Activated CD4-positive, alpha-beta memory T cell treated with anti-CD3 and anti-CD28 coated beads for 36 hours (primary cell): ENCODE results near the gene VPS37B. TPM values are rescaled to one million over a fixed set of nuclear protein-coding genes. Genes with fewer than 3 reads are reported as not detected.

Source experiments
- CTCF ChIA-PET: fragments of 350-600 bp; sonication (Branson Sonifier 250); formaldehyde crosslinking; loops from one replicate; lab custom pipeline; 2021; ENCODE audit warnings: antibody characterized with exemption, inconsistent platforms; lab: Charles Lee
- POLR2A ChIA-PET: fragments of 350-600 bp; sonication (Branson Sonifier 250); formaldehyde crosslinking; loops from one replicate; lab custom pipeline; 2021; ENCODE audit warnings: antibody characterized with exemption; lab: Charles Lee
- DNase-seq: peaks from one replicate; pipeline ENCODE4 v3.0.0-alpha.2; 2020
- H3K27ac Mint-ChIP-seq: one replicate; pipeline ENCODE4 v1.8.0; 2021; ENCODE audit warnings: mixed read lengths
- H3K27me3 Mint-ChIP-seq: one replicate; pipeline ENCODE4 v1.8.0; 2021; ENCODE audit warnings: mixed read lengths
- H3K36me3 Mint-ChIP-seq: one replicate; pipeline ENCODE4 v1.8.0; 2021; ENCODE audit warnings: mixed read lengths
- H3K4me1 Mint-ChIP-seq: one replicate; pipeline ENCODE4 v1.8.0; 2021; ENCODE audit warnings: low read depth, mixed read lengths
- H3K4me3 Mint-ChIP-seq: one replicate; pipeline ENCODE4 v1.8.0; 2021; ENCODE audit warnings: mild to moderate bottlenecking, mixed read lengths
- H3K9me3 Mint-ChIP-seq: one replicate; pipeline ENCODE4 v1.8.0; 2021; ENCODE audit warnings: mixed read lengths
- intact Hi-C: fragments of 100-400 bp; cut with micrococcal nuclease; formaldehyde crosslinking; loops from one replicate; pipeline ENCODE4 v1.15.1; 2023
- total RNA-seq, 2 experiments: library from RNA; stranded (reverse); gene quantifications; one replicate each; pipeline ENCODE4 v1.2.3, GENCODE V29; 2021

Gene VPS37B
- total RNA-seq, 2 experiments from 2014 or later, result 10.0 to 10.4 TPM

DNA sequence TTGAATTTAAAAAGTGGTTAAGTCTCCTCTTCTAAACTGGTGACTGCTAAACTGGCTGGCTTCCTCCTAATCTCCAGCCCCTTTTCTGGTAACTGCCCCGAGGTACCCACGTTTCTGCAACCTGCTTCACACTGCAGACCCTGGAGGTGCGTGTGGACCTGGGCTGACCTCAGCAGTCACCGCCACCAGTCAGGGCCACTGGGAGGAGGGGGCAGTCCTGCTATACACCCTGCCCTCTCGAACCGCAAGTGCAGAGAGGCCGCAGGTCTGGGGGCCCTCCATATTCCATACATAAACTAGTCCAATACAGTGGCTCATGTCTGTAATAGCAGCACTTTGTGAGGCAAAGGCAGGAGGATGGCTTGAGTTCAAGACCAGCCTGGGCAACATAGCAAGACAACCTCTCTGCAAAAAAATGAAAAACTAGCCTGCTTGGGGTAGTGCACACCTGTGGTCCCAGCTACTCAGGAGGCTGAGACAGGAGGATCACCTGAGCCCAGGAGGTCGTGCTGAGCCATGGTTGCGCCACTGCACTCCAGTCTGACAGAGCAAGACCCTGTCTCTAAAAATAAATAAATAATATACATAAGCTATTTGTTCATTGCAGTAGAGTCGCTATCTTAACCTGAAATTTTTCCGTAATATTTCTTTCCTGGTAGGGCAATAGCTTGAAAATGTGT is 25.6 kb downstream of the VPS37B start:
- Mint-ChIP-seq H3K36me3 (peaks cover 28% of the 10 kb centered on the region), H3K9me3 (no peaks in the 10 kb centered on the region), H3K4me3 (no peak overlapping the region), H3K27ac (no peak overlapping the region), H3K4me1 (peaks cover 42% of the 10 kb centered on the region), H3K27me3 (peaks cover 17% of the 10 kb centered on the region)
- intact Hi-C loops, result loop anchor here (10.0 kb wide), 1 partner anchor 146 kb away; no protein-coding TSS in a partner anchor
- CTCF ChIA-PET, result interaction anchor here (1.0 to 4.6 kb wide), 11 partner anchors 10 to 83 kb away, joined by 3 to 36 read pairs (median 5); no protein-coding TSS in a partner anchor
- POLR2A ChIA-PET, result no interaction called here
- DNase-seq, result no peak

DNA sequence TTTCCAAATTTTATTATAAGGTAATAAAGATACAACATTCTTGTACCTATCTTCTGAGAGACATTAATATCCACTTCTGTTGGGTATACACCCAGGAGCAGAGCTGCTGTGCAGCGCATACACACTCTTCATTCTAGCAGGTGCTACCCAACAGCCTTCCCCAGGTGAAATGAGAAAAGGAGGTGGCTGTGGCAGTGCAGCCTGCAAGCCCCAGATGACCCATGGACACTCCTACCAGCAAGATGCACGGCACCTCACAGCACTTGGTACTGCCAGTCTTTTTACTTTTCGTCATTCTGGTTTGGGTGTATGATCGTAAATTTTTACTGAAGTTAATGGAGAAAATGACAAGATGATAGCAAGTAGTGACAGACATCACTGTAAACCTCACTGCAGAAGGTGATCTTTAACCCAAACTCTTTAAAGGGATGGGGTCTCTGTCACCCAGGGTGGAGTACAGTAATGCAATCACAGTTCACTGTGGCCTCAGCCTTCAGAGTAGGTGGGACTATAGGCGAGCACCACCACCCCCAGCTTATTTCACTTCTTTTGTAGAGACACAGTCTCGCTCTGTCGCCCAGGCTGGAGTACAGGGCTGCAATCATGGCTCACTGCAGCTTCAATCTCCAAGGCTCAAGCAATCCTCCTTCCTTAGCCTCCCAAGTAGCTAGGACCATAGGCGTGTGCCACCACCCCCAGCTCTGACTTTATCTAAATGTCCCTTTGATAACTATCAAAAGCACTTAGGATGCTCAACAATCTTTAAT is 26.5 kb downstream of the VPS37B start:
- H3K4me1 Mint-ChIP-seq, result peaks cover 37% of the 10 kb centered on the region
- ChIA-PET CTCF (interaction anchor here (1.1 to 4.6 kb wide), 3 partner anchors 9 to 83 kb away, joined by 3 to 36 read pairs (median 4); no protein-coding TSS in a partner anchor), POLR2A (no interaction called here)
- no peak overlapping the region for H3K27ac Mint-ChIP-seq
- DNase-seq, result no peak
- intact Hi-C loops, result no loop called here
- peaks cover 15% of the 10 kb centered on the region for H3K27me3 Mint-ChIP-seq
- peaks cover 30% of the 10 kb centered on the region for H3K36me3 Mint-ChIP-seq
- no peak overlapping the region for H3K4me3 Mint-ChIP-seq
- H3K9me3 Mint-ChIP-seq, result no peaks in the 10 kb centered on the region

DNA sequence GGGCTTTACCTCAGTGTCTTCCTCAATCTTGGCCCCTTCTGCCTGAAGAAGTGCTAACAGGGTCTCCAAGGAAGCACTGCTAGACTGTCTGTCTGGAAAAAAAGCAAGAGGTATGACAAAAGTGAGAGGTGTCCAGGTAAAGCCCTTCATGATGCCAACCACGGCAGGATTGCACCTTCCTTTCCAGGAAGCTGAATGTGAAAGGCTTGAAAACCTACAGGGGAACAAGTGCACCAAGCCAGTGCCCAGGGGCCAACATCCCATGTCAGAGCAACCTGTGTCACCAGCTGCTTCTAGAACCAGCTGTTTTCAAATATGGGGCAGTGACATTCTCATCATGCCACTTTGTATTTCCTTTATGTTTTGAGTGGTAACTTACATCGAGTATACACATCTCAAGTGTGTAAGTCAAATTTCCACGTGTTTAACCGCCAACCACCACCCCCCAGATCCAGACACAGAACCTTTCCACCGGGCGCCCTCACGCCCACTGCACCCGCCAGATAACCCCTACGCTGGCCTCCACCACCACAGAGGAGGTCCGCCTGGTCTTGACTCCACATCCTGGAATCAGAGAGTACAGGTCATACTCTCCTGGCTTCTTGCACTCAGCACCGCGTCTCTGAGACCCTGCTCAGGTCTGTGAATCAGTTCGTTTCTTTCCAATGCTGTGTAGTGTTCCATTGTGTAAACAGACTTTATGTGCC is 27.3 kb downstream of the VPS37B start:
- H3K27me3 Mint-ChIP-seq, result peaks cover 10% of the 10 kb centered on the region
- DNase-seq, result no peak
- H3K36me3 Mint-ChIP-seq, result peaks cover 31% of the 10 kb centered on the region
- H3K4me3 Mint-ChIP-seq, result no peak overlapping the region
- CTCF ChIA-PET, result interaction anchor here (1.1 to 4.6 kb wide), 2 partner anchors 8 to 84 kb away, joined by 3 to 36 read pairs; no protein-coding TSS in a partner anchor
- H3K9me3 Mint-ChIP-seq, result no peaks in the 10 kb centered on the region
- H3K27ac Mint-ChIP-seq, result no peak overlapping the region
- intact Hi-C loops, result no loop called here
- POLR2A ChIA-PET, result no interaction called here
- H3K4me1 Mint-ChIP-seq, result peaks cover 30% of the 10 kb centered on the region

- ChIA-PET CTCF (interaction anchor here (1.1 to 1.2 kb wide), 2 partner anchors 21 to 85 kb away, joined by 3 read pairs; no protein-coding TSS in a partner anchor), POLR2A (no interaction called here)
- no peaks in the 10 kb centered on the region for H3K9me3 Mint-ChIP-seq
- H3K27me3 Mint-ChIP-seq, result peaks cover 3% of the 10 kb centered on the region
- peaks cover 22% of the 10 kb centered on the region for H3K4me1 Mint-ChIP-seq
- H3K4me3 Mint-ChIP-seq, result no peak overlapping the region
- DNase-seq, result no peak
- H3K36me3 Mint-ChIP-seq, result peaks cover 31% of the 10 kb centered on the region
- intact Hi-C loops, result no loop called here
- H3K27ac Mint-ChIP-seq, result no peak overlapping the region
These were observed 28.0 kb downstream of the VPS37B start for GRCh38 chr12:122867691-122868461.

GRCh38 chr12:122866950-122867607 is 28.8 kb downstream of the VPS37B start:
- DNase-seq, result no peak
- ChIA-PET POLR2A (no interaction called here), CTCF (interaction anchor here (1.2 kb wide), 1 partner anchor 21 kb away, joined by 3 read pairs; no protein-coding TSS in a partner anchor)
- Mint-ChIP-seq H3K4me1 (peaks cover 14% of the 10 kb centered on the region), H3K27me3 (no peaks in the 10 kb centered on the region), H3K27ac (no peak overlapping the region), H3K36me3 (peaks cover 31% of the 10 kb centered on the region), H3K4me3 (no peak overlapping the region), H3K9me3 (no peaks in the 10 kb centered on the region)
- intact Hi-C loops, result no loop called here

DNA sequence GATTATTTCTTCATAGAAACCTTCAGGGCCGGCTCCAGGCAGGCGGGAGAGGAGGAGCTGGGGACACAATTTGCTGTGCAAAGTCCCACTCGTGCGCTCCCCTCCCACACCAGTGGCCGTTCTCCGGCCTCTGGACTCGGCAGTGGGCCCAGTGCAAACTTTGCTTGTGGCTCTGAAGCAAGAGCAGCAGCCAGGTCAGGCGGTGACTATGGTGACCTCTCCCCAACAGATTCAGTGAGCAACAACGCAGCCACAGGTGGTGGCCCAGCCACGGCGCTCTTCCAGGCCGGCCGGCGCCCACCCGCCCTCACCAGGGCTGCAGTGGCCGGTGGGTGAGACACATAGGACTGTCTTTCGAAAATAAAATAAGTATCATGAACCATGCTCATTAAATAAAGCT is 29.5 kb downstream of the VPS37B start:
- H3K27me3 Mint-ChIP-seq, result no peaks in the 10 kb centered on the region
- H3K9me3 Mint-ChIP-seq, result no peaks in the 10 kb centered on the region
- peaks cover 31% of the 10 kb centered on the region for H3K36me3 Mint-ChIP-seq
- H3K27ac Mint-ChIP-seq, result no peak overlapping the region
- CTCF ChIA-PET, result no interaction called here
- intact Hi-C loops, result no loop called here
- POLR2A ChIA-PET, result no interaction called here
- H3K4me1 Mint-ChIP-seq, result peaks cover 7% of the 10 kb centered on the region
- H3K4me3 Mint-ChIP-seq, result no peak overlapping the region
- no peak for DNase-seq

GRCh38 chr12:122865268-122866231 is 30.4 kb downstream of the VPS37B start:
- H3K27me3 Mint-ChIP-seq, result no peaks in the 10 kb centered on the region
- ChIA-PET POLR2A (no interaction called here), CTCF (interaction anchor here (0.7 to 8.7 kb wide), 5 partner anchors 15 to 228 kb away, joined by 3 to 239 read pairs (median 8); no protein-coding TSS in a partner anchor)
- H3K27ac Mint-ChIP-seq, result no peak overlapping the region
- no peaks in the 10 kb centered on the region for H3K4me1 Mint-ChIP-seq
- H3K4me3 Mint-ChIP-seq, result no peak overlapping the region
- DNase-seq, result no peak
- intact Hi-C loops, result no loop called here
- no peaks in the 10 kb centered on the region for H3K9me3 Mint-ChIP-seq
- peaks cover 28% of the 10 kb centered on the region for H3K36me3 Mint-ChIP-seq

GRCh38 chr12:122864894-122865253 is 31.1 kb downstream of the VPS37B start:
- CTCF ChIA-PET, result interaction anchor here (0.7 to 8.7 kb wide), 5 partner anchors 15 to 227 kb away, joined by 3 to 239 read pairs (median 8); no protein-coding TSS in a partner anchor
- Mint-ChIP-seq H3K4me1 (no peaks in the 10 kb centered on the region), H3K36me3 (peaks cover 22% of the 10 kb centered on the region), H3K27me3 (no peaks in the 10 kb centered on the region), H3K9me3 (no peaks in the 10 kb centered on the region), H3K27ac (no peak overlapping the region), H3K4me3 (no peak overlapping the region)
- POLR2A ChIA-PET, result no interaction called here
- no peak for DNase-seq
- intact Hi-C loops, result no loop called here

DNA sequence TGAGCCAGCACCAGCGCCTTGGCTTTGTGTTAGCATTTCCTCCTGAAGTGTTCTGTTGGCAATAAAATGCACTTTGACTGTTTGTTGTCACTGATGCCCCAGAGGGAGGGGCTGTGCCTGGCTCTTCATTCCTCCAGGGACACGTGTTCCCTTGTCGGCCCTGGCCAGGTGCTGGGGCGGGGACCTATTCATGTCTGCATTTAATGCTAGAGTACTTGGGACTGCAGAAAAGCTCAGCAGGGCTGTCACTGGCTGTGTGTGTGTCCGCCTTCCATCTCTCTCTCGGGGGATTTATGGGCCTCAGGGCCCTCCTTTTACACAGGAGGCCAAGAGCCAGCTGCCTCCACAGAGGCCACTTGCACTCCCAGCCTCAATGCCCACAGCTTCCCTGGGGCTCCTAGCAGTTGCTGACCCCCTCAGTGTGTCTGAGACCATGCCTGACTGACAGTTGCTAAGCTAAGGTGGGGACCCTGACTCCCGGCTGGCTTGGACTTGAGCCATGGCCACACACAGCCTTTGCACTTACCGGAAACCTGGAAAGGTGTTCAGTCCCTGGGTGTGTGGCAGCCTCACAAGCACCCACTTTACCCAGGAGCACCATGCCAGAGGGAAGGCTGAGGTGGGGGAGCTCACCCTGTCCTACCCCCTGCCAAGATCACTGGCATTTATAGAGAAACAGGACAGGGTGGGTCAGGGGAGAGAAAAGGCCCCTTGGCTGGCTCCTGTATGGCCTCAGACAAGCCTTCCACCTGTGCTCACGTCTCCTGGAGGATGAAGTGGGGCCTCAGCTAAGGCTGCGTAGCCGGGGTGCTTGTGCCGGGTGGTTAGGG is 32.8 kb downstream of the VPS37B start:
- no peaks in the 10 kb centered on the region for H3K4me1 Mint-ChIP-seq
- H3K4me3 Mint-ChIP-seq, result no peak overlapping the region
- H3K9me3 Mint-ChIP-seq, result no peaks in the 10 kb centered on the region
- ChIA-PET POLR2A (interaction anchor here (0.6 kb wide), 1 partner anchor 9 kb away, joined by 3 read pairs; no protein-coding TSS in a partner anchor), CTCF (interaction anchor here (0.8 to 8.7 kb wide), 3 partner anchors 9 to 89 kb away, joined by 3 to 239 read pairs (median 14); no protein-coding TSS in a partner anchor)
- peaks cover 7% of the 10 kb centered on the region for H3K36me3 Mint-ChIP-seq
- H3K27ac Mint-ChIP-seq, result no peak overlapping the region
- no peaks in the 10 kb centered on the region for H3K27me3 Mint-ChIP-seq
- intact Hi-C loops, result no loop called here
- no peak for DNase-seq
